Articular chondrocyte of knee joint (primary cell): ENCODE measurements around the gene TEX13C. TPM values are rescaled to one million over a fixed set of nuclear protein-coding genes. Genes with fewer than 3 reads are reported as not detected.

Experiments
- total RNA-seq: library from RNA; depleted of rRNA; stranded (reverse); fragments of >200 nt; gene quantifications from 2 replicates; pipeline ENCODE4 v1.2.3, GENCODE V29; 2012

The TEX13C gene
- not detected in 2 replicates for total RNA-seq

DNA sequence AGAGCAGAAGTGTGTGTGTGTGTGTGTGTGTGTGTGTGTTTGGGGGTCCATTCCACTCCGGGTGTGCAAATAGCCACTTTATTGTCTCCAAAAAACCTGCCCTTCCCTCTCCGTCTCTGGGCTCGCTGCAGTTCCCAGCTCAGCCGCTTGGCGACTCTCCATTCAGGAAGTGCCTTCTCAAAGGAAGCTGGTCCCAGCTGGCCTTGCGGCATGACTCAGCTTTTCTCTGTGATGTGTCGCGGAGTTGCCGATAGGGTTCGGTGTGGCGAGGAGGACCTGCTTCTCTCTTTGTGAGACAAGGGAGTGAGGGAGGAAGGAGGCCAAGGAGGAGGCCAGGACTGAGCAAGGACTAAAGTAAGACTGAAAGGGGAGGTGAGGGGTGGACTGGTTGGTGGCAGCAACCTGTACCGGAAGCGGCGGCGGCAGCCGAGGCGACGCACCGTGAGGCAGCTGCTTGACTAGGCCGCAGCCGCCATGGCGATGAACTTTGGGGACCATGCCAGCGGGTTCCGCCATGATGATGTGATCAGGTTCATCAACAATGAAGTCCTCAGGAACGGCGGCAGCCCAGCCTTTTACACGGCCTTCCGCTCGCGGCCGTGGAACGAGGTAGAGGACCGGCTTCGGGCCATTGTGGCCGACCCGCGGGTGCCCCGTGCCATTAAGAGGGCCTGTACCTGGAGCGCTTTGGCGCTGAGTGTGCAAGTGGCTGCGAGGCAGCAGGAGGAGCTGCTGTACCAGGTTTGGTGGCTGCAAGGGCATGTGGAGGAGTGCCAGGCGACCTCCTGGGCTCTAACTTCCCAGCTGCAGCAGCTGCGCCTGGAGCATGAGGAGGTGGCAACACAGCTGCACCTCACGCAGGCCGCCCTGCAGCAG lies at the start of gene TEX13C:
TEX13C (plus strand) TSS at position 226 of the 876 bp plus-strand sequence; CDS start at position 475, 249 bp downstream.

